Erythroblast (primary cell): ENCODE results near the gene TPP1.

ENCODE experiments used
- GATA1 ChIP-seq: IDR thresholded peaks from 2 replicates; pipeline ENCODE4 v1.6.1; 2011; ENCODE audit warnings: low read depth, mild to moderate bottlenecking, control low read depth, low read length, moderate library complexity
- POLR2A ChIP-seq: IDR thresholded peaks from 2 replicates; pipeline ENCODE4 v1.6.1; 2011; ENCODE audit warnings: mild to moderate bottlenecking, low read length

DNA sequence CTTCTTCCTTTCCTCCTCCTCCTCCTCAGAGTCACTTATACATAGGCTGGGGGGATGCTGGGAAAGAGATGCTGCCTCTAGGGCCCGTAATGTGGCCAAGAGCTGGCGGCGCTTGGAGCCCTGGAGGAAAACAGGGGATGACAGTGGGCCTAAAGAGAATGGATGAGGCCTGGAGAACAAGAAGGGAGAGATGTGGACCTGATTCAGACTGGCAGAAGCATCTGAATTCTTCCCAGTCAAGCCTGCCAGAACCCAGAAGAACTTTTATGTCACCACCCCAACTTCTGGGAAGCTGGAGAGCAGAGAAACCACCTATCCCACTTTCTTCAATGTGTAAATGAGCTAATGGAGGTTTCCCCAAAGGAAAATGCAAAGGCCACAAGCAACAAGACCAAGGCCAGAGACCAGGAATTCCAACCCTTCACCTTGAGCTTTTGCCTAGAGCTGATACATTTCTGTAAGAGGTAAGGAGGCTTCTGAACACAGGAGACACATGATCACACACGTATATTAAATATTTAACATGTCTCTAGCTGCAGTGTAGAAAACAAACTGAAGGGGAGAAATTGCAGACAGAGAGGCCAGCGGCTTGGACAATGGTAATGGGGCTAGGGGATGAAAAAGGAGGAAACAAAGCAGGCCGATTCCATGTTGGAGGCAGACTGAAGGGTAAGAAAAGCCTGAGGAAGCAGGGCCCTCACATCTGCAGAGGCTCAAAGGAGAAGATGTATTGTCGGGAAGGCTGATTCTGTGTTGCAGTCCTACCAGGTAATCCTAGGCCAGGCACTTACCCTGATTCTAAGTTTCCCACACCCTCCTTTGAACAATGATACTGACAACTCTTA lies 16.9 kb downstream of the TPP1 start:
- no peak for TF ChIP-seq POLR2A
- no peak for TF ChIP-seq GATA1
